ENCODE data around the gene KRT9. TPM values are rescaled to one million over a fixed set of nuclear protein-coding genes. Genes with fewer than 3 reads are reported as not detected.
"Not testable (repeated sequence)": the region's sequence is repeated elsewhere in the genome, so short reads cannot be mapped to it uniquely, and the experiment has no call there.

Gene KRT9
- total and polyA plus RNA-seq, 9 of the 15 experiments (the other 6 are each of a cell fraction or from before 2014, with no cell fraction given): 0.03 TPM; not detected in 8

- H3K4me2 ChIP-seq (ENCODE audit: insufficient read depth, low read length); H3K27ac ChIP-seq (ENCODE audit: extremely low read depth, low read depth, low read length); H2AFZ ChIP-seq (ENCODE audit: low read depth, low read length); DNase-seq (ENCODE audit: extremely low read depth in 1 of 4, low spot score in 3 of 4); intact Hi-C loops (cut with micrococcal nuclease); in situ Hi-C loops (cut with MboI); ATAC-seq; FAIRE-seq; H3K79me2 ChIP-seq (ENCODE audit: control insufficient read depth, insufficient read depth, low read length); H3K4me3 ChIP-seq; H3K9ac ChIP-seq (ENCODE audit: insufficient read depth in 1 of 2, low read depth in 2 of 2, low read length in 2 of 2); H4K20me1 ChIP-seq (replicated peaks; ENCODE audit: control insufficient read depth, insufficient read depth, low read length); H3K4me1 ChIP-seq (replicated peaks in 1 of 2; ENCODE audit: control insufficient read depth in 2 of 2, insufficient read depth in 2 of 2, low read length in 2 of 2); H3K9me1 ChIP-seq (ENCODE audit: control insufficient read depth, insufficient read depth, low read length); H3K9me3 ChIP-seq (replicated peaks; ENCODE audit: control insufficient read depth, insufficient read depth, low read depth, low read length); H3K36me3 ChIP-seq (ENCODE audit: control insufficient read depth, insufficient read depth, low read length); BruUV-seq (replicated peaks); CTCF ChIA-PET (ENCODE audit: low intra/inter-chr PET ratio): not testable (repeated sequence)
- POLR2A ChIA-PET: interaction anchor here (0.6 kb wide), 2 partner anchors 99 to 1087 kb away, joined by 3 read pairs; no protein-coding TSS in a partner anchor
- peaks cover 2 to 34% of the 10 kb centered on the region in 2 experiments; a peak in 2 of 5 replicates for H3K27me3 ChIP-seq (ENCODE audit: control insufficient read depth in 2 of 2, insufficient read depth in 2 of 2, low read length in 2 of 2)
- 0% methylated on average over 6 of the region's 6 CpGs for WGBS (ENCODE audit: insufficient coverage, low coverage, missing lambda C conversion rate)
These were observed 48.2 kb upstream of the KRT9 start for GRCh38 chr17:41619927-41620582.

GRCh38 chr17:41619036-41619926 is 47.4 kb upstream of the KRT9 start:
- in situ Hi-C loops (cut with MboI) (no loop called here), intact Hi-C loops (cut with micrococcal nuclease) (no loop called here)
- no TSS peak for BruUV-seq (replicated peaks)
- Histone ChIP-seq H3K79me2 (ENCODE audit: control insufficient read depth, insufficient read depth, low read length) (no peaks in the 10 kb centered on the region), H2AFZ (ENCODE audit: low read depth, low read length) (no peak overlapping the region), H3K4me1 (replicated peaks in 1 of 2; ENCODE audit: control insufficient read depth in 2 of 2, insufficient read depth in 2 of 2, low read length in 2 of 2) (peaks cover 0 to 3% of the 10 kb centered on the region in 2 experiments; a peak in 2 of 5 replicates), H3K4me3 (no peak overlapping the region), H3K27ac (ENCODE audit: extremely low read depth, low read depth, low read length) (no peak overlapping the region), H3K9ac (ENCODE audit: insufficient read depth in 1 of 2, low read depth in 2 of 2, low read length in 2 of 2) (no peak overlapping the region), H3K4me2 (ENCODE audit: insufficient read depth, low read length) (no peak overlapping the region), H3K9me3 (replicated peaks; ENCODE audit: control insufficient read depth, insufficient read depth, low read depth, low read length) (no peaks in the 10 kb centered on the region), H3K9me1 (ENCODE audit: control insufficient read depth, insufficient read depth, low read length) (peaks cover 5% of the 10 kb centered on the region), H3K27me3 (ENCODE audit: control insufficient read depth in 2 of 2, insufficient read depth in 2 of 2, low read length in 2 of 2) (peaks cover 2 to 29% of the 10 kb centered on the region in 2 experiments; a peak in 2 of 5 replicates), H3K36me3 (ENCODE audit: control insufficient read depth, insufficient read depth, low read length) (no peaks in the 10 kb centered on the region), H4K20me1 (replicated peaks; ENCODE audit: control insufficient read depth, insufficient read depth, low read length) (0 out of 2 replicates have a peak, but pooled peaks cover 2% of the 10 kb centered on the region)
- under 1% methylated on average over 17 of the region's 20 CpGs for WGBS (ENCODE audit: insufficient coverage, low coverage, missing lambda C conversion rate)
- DNase-seq (ENCODE audit: extremely low read depth in 1 of 4, low spot score in 3 of 4): no peak
- no peak for FAIRE-seq
- ChIA-PET CTCF (ENCODE audit: low intra/inter-chr PET ratio) (no interaction called here), POLR2A (no interaction called here)
- ATAC-seq: no peak
- no peak for TF ChIP-seq RB1 (IDR thresholded peaks at IDR 0.05; ENCODE audit: low read depth)
- TF ChIP-seq ZNF41 (CRISPR knock-in tag; conservative IDR thresholded peaks at IDR 0.05): no peak
- TF ChIP-seq ZNF431 (CRISPR knock-in tag; IDR thresholded peaks at IDR 0.05): no peak
- TF ChIP-seq ZNF696 (CRISPR knock-in tag; conservative IDR thresholded peaks at IDR 0.05): no peak
- TF ChIP-seq ZC3H4 (CRISPR knock-in tag; IDR thresholded peaks at IDR 0.05; ENCODE audit: borderline replicate concordance): no peak
- no peak for TF ChIP-seq MTA3 (IDR thresholded peaks at IDR 0.05; ENCODE audit: borderline replicate concordance)
- no peak for TF ChIP-seq HDAC1 (IDR thresholded peaks at IDR 0.05)
- TF ChIP-seq CEBPG (CRISPR knock-in tag; IDR thresholded peaks at IDR 0.05): no peak
- no peak for TF ChIP-seq CEBPG (tag; conservative IDR thresholded peaks at IDR 0.05 in 1 of 2, IDR thresholded peaks at IDR 0.05 in 1 of 2)
- no peak for TF ChIP-seq TRIM24 (IDR thresholded peaks at IDR 0.05)
- no peak for TF ChIP-seq HMGN3 (IDR thresholded peaks at IDR 0.05; ENCODE audit: borderline replicate concordance, extremely low read depth, insufficient read length, low read depth, low read length)
- no peak for TF ChIP-seq CXXC5 (CRISPR knock-in tag; IDR thresholded peaks at IDR 0.05)
- no peak for TF ChIP-seq ATF1 (CRISPR knock-in tag; IDR thresholded peaks at IDR 0.05)
- no peak for TF ChIP-seq ATF1 (tag; IDR thresholded peaks at IDR 0.05)
- TF ChIP-seq HNRNPK (IDR thresholded peaks at IDR 0.05; ENCODE audit: low read depth, low read length, poor library complexity, severe bottlenecking): no peak
